Measurements from ENCODE around the gene CRYGN.

CRYGN gene

DNA sequence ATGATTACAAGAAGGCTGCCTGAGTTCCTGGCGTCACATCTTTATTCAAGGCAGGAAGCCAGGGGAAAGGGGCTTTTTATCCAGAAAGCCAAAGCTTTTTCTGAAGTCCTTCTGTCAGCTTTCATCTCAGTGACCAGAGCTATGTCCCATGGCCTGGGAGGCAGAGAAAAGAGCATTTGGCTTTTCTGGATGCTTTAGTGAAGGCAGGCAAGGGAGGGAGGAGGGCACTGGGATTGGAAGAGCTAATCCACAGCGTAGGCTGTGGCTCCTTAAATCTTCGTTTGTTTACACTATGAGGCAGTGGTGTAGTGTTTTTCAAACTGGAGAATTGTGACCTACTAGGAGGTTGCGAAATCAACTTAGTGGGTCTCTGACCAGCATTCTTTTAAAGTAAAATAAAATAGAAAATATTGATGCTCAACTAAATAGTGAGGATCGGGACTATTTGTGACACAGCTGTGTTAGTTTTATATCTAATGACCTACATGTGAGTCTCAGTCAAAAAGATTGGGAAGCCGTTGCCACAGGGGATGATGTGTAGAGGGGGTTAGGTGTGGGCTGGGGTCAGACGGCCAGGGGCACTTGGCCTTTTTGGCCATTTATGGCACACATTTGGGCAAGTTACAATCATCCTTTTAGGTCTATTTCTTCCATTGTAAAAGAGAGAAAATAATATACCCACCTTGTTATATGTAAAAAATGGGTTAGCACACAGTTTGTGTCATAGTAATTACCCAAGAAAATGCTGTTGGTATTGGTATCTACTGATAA lies 14.1 kb downstream of the CRYGN start:
- DNase-seq, result no peak

DNA sequence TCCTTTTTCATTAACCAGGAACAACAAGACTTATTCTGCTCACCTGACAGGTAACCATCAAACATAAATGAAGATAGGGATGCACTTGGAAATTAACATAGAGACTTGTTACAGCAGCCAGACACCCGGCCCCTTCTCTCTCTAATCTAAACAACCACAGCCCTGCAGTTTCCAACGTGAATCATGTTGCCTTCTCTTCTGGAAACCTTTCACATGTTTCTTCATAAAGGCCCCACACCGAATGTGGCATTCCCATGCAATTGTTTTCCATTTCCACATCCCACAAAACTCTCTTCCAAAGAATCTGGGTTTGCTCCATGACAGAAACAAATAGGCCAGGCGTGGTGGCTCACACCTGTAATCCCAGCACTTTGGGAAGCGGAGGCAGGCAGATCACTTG lies 15.1 kb downstream of the CRYGN start:
- DNase-seq, result no peak

GRCh38 chr7:151423936-151424335 lies 16.0 kb downstream of the CRYGN start:
- DNase-seq, result no peak

DNA sequence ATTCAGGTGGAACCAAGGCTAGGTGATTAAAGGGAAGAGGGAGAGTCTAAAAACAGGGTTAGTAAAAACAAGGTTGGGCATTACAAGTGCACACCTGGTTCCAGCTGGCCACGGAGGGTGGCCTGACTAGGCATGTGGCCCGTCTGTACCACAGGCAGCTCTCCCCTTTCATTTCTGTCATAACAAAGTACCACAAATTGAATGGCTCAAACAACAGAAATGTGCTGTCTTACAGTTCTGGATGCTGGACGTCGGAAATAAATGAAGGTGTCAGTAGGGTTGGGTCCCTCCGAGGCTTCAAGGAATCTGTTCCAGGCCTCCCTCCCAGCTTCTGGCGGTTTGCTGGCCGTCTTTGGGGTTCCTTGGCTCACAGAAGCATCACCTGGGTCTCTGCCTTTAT lies 16.7 kb downstream of the CRYGN start:
- DNase-seq, result no peak

- no peak for DNase-seq
Observed at GRCh38 chr7:151422212-151422611, 17.7 kb downstream of the CRYGN start.

- no peak for DNase-seq
Observed at GRCh38 chr7:151420144-151420543, 19.8 kb downstream of the CRYGN start.

- no peak for DNase-seq
Observed at GRCh38 chr7:151416941-151417315, 23.0 kb downstream of the CRYGN start.

DNA sequence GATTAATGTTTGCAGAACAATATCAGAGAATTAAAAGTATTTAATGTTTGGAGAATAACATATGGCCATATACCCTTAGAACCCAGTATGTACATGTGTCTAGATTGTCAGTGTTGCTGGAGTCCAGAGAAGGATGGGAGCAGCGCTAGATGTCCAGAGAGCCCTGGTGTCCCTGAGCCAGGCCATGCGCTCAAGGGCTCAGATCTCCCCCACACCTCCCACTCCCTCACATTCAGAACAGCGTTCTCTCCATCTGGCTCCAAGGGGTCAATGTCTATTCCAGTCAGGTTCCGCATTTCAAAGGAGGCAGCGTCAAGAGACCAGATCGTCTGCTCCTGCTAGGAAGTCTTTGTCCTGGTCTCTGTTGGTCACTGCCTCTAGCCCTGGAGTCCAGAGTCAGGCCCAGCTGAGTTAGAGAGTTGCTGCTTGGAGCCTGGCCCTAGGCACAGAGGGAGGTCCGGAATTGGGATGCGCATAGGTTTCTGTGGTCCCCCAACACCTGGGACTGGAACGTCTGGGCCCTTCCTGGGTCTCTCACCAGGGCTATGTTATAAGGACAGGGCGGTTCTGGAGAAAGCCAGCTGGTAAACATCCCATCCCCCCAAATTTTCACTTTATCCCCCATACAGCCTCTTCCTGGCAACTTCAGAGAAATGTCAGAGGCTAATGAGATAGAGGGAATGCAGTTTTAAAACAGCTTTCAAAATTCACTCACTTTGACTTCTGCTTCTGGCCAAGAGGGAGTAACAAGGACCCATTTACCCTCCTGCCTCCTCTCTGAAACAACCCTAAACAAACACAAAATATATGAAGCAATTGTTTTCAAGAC lies 23.6 kb downstream of the CRYGN start:
- DNase-seq, result no peak

DNA sequence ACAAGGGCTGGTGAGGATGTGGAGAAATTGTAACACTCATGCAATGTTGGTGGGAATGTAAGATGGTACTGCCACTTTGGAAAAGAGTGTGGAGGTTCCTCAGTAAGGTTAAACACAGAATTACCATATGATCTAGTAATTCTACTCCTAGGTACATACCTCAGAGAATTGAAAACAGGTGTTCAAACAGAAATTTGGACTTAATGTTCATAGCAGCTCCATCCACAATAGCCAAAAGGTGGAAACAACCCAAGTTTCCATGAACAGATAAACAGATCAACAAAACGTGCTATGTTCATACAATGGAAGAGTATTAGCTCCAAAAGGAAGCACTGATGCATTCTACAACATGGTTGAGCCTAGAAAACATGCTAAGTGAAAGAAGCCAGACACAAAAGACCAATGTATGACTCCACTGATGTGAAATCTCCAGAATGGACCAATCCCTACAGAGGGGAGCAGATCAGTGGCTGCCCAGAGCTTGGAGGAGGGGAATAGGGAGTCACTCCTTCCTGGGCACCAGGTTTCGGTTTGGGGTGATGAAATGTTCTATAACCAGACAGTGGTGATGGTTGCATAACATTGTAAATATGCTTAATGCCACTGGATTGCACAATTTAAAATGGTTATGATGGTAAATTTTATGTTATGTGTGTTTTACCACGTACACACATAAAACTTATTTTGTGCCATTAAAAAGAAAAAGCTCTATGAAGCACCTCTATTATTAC lies 24.4 kb downstream of the CRYGN start:
- DNase-seq, result no peak

DNA sequence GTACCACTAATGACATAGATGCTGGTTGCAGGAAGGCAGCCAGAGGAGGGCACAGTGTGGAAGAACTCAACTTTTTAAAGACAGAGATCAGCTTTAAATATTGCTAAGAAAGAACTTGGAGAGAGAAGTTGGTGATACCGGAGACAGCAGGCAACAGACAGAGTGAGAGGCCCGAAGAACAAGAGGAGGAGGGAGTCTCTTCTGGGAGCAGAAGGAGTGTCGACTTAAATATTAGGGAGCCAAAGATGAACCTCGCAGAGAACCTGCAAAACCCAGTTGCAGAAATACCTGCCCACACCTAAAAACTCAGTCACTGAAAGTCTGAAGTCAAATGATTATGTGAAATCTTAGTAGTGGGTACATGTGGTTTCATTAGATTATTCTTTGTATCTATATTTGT lies 26.7 kb downstream of the CRYGN start:
- DNase-seq, result no peak

GRCh38 chr7:151412318-151412717 lies 27.6 kb downstream of the CRYGN start:
- DNase-seq, result no peak

DNA sequence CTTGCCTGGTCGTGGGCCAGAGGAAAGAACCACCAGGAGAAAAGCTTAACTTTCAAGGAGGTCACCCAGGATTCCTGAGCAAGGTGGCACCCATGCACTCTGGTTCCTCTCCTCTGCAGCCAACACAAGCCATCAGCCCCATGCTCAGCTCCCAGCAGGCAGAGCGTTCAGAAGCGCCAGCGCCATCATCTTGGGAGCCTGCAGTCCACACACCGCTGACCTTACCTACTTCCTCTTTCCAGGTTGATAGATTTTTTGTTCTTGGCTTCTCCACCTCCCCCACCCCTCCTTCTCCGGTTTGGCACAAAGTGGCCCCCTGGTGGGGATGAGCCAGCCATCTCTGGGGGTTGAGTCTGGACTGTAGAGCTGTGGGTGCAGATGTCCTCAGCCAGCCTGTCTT lies 28.4 kb downstream of the CRYGN start:
- no peak for DNase-seq

GRCh38 chr7:151410405-151411390 lies 29.2 kb downstream of the CRYGN start:
- no peak for DNase-seq

GRCh38 chr7:151409667-151410404 lies 30.1 kb downstream of the CRYGN start, which contains the start of gene WDR86:
Gene WDR86 (minus strand): TSS chr7:151410038. CDS start chr7:151409589, 449 bp downstream.
- DNase-seq, result no peak

DNA sequence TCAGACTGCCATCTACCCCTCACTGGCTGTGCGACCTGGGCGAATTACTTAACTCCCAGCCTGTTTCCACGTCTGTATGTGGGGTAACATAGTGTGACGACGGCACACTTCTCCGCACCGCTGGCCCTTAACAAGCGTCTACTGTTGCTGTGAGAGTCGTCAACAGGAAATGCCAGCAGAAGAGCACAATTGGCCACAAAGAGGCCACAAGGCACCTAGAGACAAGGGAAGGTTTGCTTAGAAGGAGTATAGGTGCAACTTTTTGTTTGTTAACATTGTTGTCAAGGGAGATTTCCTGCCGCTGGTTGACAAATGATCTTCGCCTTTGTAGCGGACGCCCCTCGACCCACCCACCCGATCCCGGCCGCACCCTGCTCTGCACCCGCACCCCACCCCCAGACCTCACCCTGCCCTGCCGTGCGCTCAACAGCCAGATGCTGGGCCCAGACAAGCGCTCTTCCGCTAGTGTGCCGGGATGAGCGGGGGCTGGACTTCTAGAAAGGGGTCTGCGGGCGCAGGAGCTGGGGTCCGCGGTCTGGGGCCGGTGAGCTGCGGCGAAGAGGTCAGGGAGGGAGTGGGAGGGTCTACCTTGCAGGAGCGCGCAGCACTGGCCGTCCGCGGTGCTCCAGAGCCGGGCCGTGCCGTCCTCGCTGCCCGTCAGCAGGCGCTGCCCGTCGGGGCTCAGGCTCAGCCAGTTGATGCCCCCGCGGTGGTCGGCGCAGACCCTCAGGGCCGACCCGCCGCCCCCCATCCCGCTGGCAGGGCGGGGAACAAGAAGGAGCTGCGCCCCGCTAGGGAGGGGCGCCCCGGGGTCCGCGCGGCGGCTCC lies 30.9 kb downstream of the CRYGN start:
- no peak for DNase-seq

DNA sequence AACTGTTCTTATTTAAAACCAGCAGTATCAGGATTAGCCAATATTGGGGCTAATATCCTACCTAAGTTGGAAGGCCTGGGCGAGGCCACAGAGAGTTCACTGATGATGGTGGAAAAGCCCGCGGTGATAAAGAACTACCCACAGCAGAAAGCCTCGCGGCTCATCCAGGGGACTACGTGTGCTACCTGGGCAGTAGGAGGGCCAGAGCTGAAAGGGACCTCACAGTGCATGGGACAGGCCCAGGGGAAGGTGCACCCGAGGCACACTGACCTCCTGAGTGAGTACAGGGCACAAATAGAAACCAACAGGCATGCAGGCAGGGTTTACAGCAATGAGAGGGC lies 31.5 kb downstream of the CRYGN start:
- no peak for DNase-seq

- no peak for DNase-seq
Observed at GRCh38 chr7:151406886-151407583, 32.9 kb downstream of the CRYGN start.

GRCh38 chr7:151406051-151406875 lies 33.7 kb downstream of the CRYGN start:
- DNase-seq, result no peak

- no peak for DNase-seq
Observed at GRCh38 chr7:151405588-151405987, 34.4 kb downstream of the CRYGN start.

Data from bone marrow (tissue), 2 donors.